Small intestine (tissue), 7 donors: Measurements from ENCODE around the gene TMEM145. TPM values are rescaled to one million over a fixed set of nuclear protein-coding genes. Genes with fewer than 3 reads are reported as not detected.

Experiments used
- DNase-seq, 2 donors: peaks; one replicate each; pipeline versions ENCODE4 v3.0.0 to v3.0.0-alpha.2; 2013
- FAIRE-seq: peaks from 2 replicates; lab custom pipeline; 2012; peaks lifted over from hg19 to GRCh38; lab: Jason Lieb, UNC
- H3K27ac ChIP-seq, 3 donors: one replicate each; pipeline ENCODE4 v1.5.1; 2013; ENCODE audit warnings: low read length in 2 of 3, mild to moderate bottlenecking in 2 of 3, control low read depth in 1 of 3, inconsistent platforms in 1 of 3, low read depth in 1 of 3, moderate library complexity in 1 of 3
- H3K27me3 ChIP-seq, 3 donors: one replicate each; pipeline ENCODE4 v1.6.1; 2013; ENCODE audit warnings: low read length in 3 of 3, inconsistent platforms in 1 of 3; ENCODE audit not compliant: control insufficient read depth in 3 of 3, insufficient read depth in 3 of 3
- H3K36me3 ChIP-seq, 3 donors: one replicate each; pipeline ENCODE4 v1.6.1; 2013; ENCODE audit warnings: low read length in 3 of 3, inconsistent platforms in 1 of 3, low read depth in 1 of 3, mild to moderate bottlenecking in 1 of 3, moderate library complexity in 1 of 3; ENCODE audit not compliant: control insufficient read depth in 3 of 3, insufficient read depth in 2 of 3
- H3K4me1 ChIP-seq, 3 donors: one replicate each; pipeline ENCODE4 v1.6.1; 2013; ENCODE audit warnings: low read length in 2 of 3, inconsistent platforms in 1 of 3, low read depth in 1 of 3, mild to moderate bottlenecking in 1 of 3, moderate library complexity in 1 of 3; ENCODE audit not compliant: control insufficient read depth in 3 of 3, insufficient read depth in 2 of 3
- H3K4me3 ChIP-seq, 3 donors: one replicate each; pipeline ENCODE4 v1.5.1; 2013; ENCODE audit warnings: low read length in 3 of 3, control low read depth in 1 of 3, inconsistent platforms in 1 of 3, low read depth in 1 of 3, mild to moderate bottlenecking in 1 of 3, moderate library complexity in 1 of 3
- H3K9me3 ChIP-seq, 2 donors: one replicate each; pipeline ENCODE4 v1.6.1; 2013; ENCODE audit warnings: low read depth in 1 of 2, low read length in 1 of 2; ENCODE audit not compliant: control insufficient read depth in 2 of 2, insufficient read depth in 1 of 2
- WGBS, 3 donors: extraction: QIAGEN DNeasy Blood & Tissue Kit; methylation state at CpG; one replicate each; pipeline ENCODE4 v1.1.7; 2013; 5-methylcytosine and 5-hydroxymethylcytosine counted together
- polyA plus RNA-seq, 4 donors: library from polyadenylated mRNA; stranded (reverse) in 3 of 4; unstranded in 1 of 4; fragments of 200-250 nt in 3 of 4; fragments of 120-200 nt in 1 of 4; gene quantifications; one replicate each; pipeline versions ENCODE4 v1.2.1 to v1.2.3, GENCODE V29; 2013
- donor health status: healthy with polysubstance abuse.
- donor health status: control.
- donor health status: control.
- donor health status: Bipolar disorder and iron deficiency.
- donor health status: healthy.

The TMEM145 gene
- polyA plus RNA-seq, 4 donors, result 0.83 to 1.1 TPM; not detected in 2

- Histone ChIP-seq H3K27me3 (no peaks in the 10 kb centered on the region), H3K4me1 (peaks cover 10 to 44% (median 11%) of the 10 kb centered on the region in 3 donors), H3K36me3 (peaks cover 9 to 40% (median 12%) of the 10 kb centered on the region in 3 donors), H3K9me3 (no peaks in the 10 kb centered on the region), H3K4me3 (peak overlapping the region in 1 of 3 donors; percentile 70), H3K27ac (peak overlapping the region in 1 of 3 donors; percentile 55)
- WGBS, 3 donors, result 36 to 47% (median 46%) methylated on average over 5 of the region's 5 CpGs
- DNase-seq, result no peak
- FAIRE-seq, result no peak
Observed at GRCh38 chr19:42285541-42285941, 27.6 kb upstream of the TMEM145 start.

- Histone ChIP-seq H3K4me3 (peak overlapping the region in 1 of 3 donors; percentile 6), H3K27ac (peak overlapping the region in 2 of 3 donors; percentile 52 to 55), H3K4me1 (peaks cover 10 to 48% (median 11%) of the 10 kb centered on the region in 3 donors), H3K36me3 (peaks cover 9 to 44% (median 12%) of the 10 kb centered on the region in 3 donors), H3K27me3 (no peaks in the 10 kb centered on the region), H3K9me3 (no peaks in the 10 kb centered on the region)
- no peak for FAIRE-seq
- 40 to 65% (median 65%) methylated on average over 6 of the region's 6 CpGs for WGBS, 3 donors
- DNase-seq, result no peak
Observed at GRCh38 chr19:42285988-42286348, 27.1 kb upstream of the TMEM145 start.

DNA sequence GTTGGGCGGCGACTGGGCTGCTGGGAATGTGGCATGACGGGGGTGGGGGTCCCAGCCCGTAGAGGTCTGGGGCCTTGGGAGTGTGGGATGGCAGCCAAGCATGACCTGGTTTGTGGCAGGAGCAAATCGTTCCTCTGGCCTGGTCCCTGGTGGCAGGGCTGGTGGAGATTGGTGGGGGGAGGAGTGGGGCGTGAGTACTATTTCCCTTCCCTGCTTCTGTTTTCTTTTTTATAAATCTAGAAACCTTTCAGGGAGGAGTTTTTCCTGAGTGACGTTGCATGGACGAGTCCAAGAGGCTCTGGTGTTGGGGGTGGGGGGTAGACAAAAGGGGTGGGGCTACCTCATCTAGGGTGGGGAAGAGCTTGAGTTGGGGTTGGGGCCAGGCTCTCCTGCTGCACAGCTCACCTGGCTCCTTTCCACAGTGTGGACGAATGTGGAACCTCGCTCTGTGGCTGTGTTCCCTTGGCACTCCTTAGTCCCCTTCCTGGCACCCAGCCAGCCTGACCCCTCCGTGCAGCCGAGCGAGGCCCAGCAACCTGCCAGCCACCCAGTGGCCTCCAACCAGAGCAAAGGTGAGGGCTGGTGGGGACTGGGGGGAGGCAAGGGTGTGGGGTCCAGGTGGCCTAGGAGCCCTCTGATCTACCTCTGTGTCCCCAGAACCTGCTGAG lies 26.6 kb upstream of the TMEM145 start:
- 42 to 60% (median 60%) methylated on average over 13 of the region's 13 CpGs for WGBS, 3 donors
- Histone ChIP-seq H3K27me3 (no peaks in the 10 kb centered on the region), H3K9me3 (no peaks in the 10 kb centered on the region), H3K4me3 (peak overlapping the region in 1 of 3 donors; percentile 6), H3K36me3 (peaks cover 9 to 49% (median 12%) of the 10 kb centered on the region in 3 donors), H3K4me1 (peaks cover 8 to 49% (median 9%) of the 10 kb centered on the region in 3 donors), H3K27ac (peak overlapping the region in 2 of 3 donors; percentile 52 to 55)
- DNase-seq, result no peak
- no peak for FAIRE-seq

DNA sequence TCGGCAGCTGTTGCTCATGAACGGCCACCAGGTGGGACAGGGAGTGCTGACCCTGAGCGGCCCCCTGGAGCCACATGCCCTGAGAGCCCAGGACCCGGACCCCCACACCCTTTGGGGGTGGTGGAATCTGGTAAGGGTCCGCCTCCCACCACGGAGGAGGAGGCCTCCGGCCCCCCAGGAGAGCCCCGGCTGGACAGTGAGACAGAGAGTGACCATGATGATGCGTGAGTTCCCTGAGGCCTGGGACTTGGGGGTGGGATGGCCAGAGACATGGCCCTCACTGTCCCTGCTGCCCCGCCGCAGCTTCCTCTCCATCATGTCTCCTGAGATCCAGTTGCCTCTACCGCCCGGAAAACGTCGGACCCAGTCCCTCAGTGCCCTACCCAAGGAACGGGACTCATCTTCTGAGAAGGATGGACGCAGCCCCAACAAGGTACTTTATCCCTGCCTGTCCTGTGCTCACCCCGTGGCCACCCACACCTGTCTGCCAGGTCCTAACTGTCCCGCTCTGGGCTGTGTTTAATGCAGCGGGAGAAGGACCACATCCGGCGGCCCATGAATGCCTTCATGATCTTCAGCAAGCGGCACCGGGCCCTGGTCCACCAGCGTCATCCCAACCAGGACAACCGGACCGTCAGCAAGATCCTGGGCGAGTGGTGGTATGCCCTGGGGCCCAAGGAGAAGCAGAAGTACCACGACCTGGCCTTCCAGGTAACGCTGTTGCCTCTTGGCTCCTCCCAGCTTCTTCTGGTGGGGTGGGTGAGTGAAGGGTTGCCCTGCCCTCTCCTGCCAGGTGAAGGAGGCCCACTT lies 25.9 kb upstream of the TMEM145 start:
- 92 to 96% (median 93%) methylated on average over 25 to 30 of the region's 30 CpGs for WGBS, 3 donors
- H3K36me3 ChIP-seq, result peaks cover 9 to 57% (median 13%) of the 10 kb centered on the region in 3 donors
- no peak overlapping the region for H3K4me3 ChIP-seq
- peaks cover 6 to 49% (median 7%) of the 10 kb centered on the region in 3 donors for H3K4me1 ChIP-seq
- no peak for FAIRE-seq
- DNase-seq, result no peak
- H3K27ac ChIP-seq, result peak overlapping the region in 1 of 3 donors; percentile 23
- H3K9me3 ChIP-seq, result no peaks in the 10 kb centered on the region
- H3K27me3 ChIP-seq, result no peaks in the 10 kb centered on the region

DNA sequence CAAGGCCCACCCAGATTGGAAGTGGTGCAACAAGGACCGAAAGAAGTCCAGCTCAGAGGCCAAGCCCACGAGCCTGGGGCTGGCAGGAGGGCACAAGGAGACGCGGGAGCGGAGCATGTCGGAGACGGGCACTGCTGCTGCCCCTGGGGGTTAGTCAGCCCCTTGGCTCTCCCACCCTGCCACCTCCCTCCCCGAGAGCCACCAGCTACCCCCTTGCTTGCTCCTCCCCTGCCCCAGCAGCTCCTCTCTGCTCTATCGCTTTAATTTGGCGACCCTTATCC lies 25.3 kb upstream of the TMEM145 start:
- WGBS, 3 donors, result 91 to 94% (median 93%) methylated on average over 10 of the region's 10 CpGs
- peaks cover 13 to 62% (median 14%) of the 10 kb centered on the region in 3 donors for H3K36me3 ChIP-seq
- H3K27me3 ChIP-seq, result no peaks in the 10 kb centered on the region
- H3K4me3 ChIP-seq, result no peak overlapping the region
- H3K4me1 ChIP-seq, result peaks cover 5 to 50% (median 7%) of the 10 kb centered on the region in 3 donors
- FAIRE-seq, result no peak
- no peak overlapping the region for H3K27ac ChIP-seq
- H3K9me3 ChIP-seq, result no peaks in the 10 kb centered on the region
- DNase-seq, result no peak

DNA sequence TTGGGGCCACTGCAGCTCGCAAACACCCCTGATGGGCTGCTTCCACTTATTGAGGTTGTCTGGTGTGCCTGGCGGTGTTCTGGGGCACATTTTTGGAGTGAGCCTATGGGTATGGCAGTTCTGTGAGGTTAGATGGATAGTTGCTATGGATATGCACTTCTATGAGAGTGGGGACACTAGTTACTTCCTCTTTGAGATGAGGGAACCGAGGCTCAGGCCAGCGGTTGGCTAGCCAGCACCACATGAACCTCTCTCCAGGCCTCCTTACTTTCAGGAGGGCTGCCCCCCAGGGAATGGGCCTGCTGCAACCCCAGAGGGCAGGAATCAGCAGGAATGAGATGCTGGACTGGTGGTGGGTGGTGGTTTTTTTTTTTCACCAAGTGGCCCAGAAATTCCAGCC lies 24.7 kb upstream of the TMEM145 start:
- whole genome bisulfite sequencing, 3 donors, result 85 to 92% (median 88%) methylated on average over 4 of the region's 4 CpGs
- DNase-seq (no peak), FAIRE-seq (no peak)
- Histone ChIP-seq H3K36me3 (peaks cover 17 to 69% (median 17%) of the 10 kb centered on the region in 3 donors), H3K27ac (no peak overlapping the region), H3K4me1 (peaks cover 3 to 49% (median 4%) of the 10 kb centered on the region in 3 donors), H3K4me3 (no peak overlapping the region), H3K9me3 (no peaks in the 10 kb centered on the region), H3K27me3 (no peaks in the 10 kb centered on the region)

DNA sequence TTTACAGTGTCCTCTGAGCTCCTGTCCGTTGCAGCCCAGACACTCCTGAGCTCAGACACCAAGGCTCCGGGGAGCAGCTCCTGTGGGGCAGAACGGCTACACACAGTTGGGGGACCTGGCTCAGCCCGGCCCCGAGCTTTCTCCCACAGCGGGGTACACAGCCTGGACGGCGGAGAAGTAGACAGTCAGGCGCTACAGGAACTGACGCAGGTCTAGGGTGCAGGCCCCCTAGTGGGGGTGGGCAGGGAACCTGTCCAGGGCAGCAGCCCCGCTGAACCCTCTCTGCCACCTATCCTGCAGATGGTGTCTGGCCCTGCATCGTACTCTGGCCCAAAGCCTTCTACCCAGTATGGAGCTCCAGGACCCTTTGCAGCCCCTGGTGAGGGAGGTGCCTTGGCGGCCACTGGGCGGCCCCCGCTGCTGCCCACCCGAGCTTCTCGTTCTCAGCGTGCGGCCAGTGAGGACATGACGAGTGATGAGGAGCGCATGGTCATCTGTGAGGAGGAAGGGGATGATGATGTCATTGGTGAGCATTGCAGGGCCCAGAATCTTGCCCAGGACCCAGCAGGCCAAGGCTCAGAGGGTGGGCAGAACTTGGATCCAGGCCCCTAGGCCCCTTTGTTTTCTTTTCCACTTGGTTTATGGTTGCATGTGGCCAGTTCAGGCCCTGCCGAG lies 24.1 kb upstream of the TMEM145 start:
- FAIRE-seq (no peak), DNase-seq (no peak)
- H3K27ac ChIP-seq, result no peak overlapping the region
- no peak overlapping the region for H3K4me3 ChIP-seq
- H3K27me3 ChIP-seq, result no peaks in the 10 kb centered on the region
- H3K4me1 ChIP-seq, result peaks cover 3 to 54% (median 4%) of the 10 kb centered on the region in 3 donors
- no peaks in the 10 kb centered on the region for H3K9me3 ChIP-seq
- WGBS, 3 donors, result 93 to 95% (median 93%) methylated on average over 20 to 22 of the region's 22 CpGs
- H3K36me3 ChIP-seq, result peaks cover 19 to 75% (median 21%) of the 10 kb centered on the region in 3 donors

DNA sequence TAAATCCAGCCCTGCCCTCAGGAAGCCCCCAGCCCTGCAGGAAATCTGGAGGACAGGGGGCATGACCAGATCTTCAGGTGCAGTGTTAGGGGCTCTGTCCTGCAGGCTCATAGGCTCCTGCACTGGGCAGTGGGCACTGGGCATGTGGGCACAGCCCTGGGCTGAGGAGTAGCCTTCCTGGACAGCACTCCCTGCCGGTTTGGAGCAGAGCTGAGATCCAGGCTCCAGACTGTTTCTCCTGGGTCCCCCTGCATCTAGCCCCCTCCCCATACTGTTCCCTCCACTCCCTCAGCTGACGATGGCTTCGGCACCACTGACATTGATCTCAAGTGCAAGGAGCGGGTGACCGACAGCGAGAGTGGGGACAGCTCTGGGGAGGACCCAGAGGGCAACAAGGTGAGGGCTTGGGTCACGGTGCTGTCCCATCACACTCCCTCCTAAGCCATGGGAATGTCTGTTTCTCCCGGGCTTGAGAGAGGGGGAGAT lies 23.5 kb upstream of the TMEM145 start:
- Histone ChIP-seq H3K4me1 (peaks cover 3 to 54% (median 4%) of the 10 kb centered on the region in 3 donors), H3K36me3 (peaks cover 22 to 81% (median 23%) of the 10 kb centered on the region in 3 donors), H3K4me3 (no peak overlapping the region), H3K27me3 (no peaks in the 10 kb centered on the region), H3K9me3 (no peaks in the 10 kb centered on the region), H3K27ac (no peak overlapping the region)
- 90 to 95% (median 92%) methylated on average over 8 of the region's 8 CpGs for WGBS, 3 donors
- DNase-seq, result no peak
- no peak for FAIRE-seq
